Urinary bladder (tissue), 4 donors: ENCODE data around the gene SLC2A3. TPM values are rescaled to one million over a fixed set of nuclear protein-coding genes. Genes with fewer than 3 reads are reported as not detected.
"Not testable (repeated sequence)": the region's sequence is repeated elsewhere in the genome, so short reads cannot be mapped to it uniquely, and the experiment has no call there.

Experiments
- DNase-seq: peaks from one replicate; pipeline ENCODE4 v3.0.0-alpha.2; 2015; ENCODE audit errors: extremely low spot score
- H3K27ac ChIP-seq: one replicate; pipeline ENCODE4 v1.5.1; 2013; ENCODE audit warnings: low read depth, mild to moderate bottlenecking, moderate library complexity
- H3K36me3 ChIP-seq: one replicate; pipeline ENCODE4 v1.6.1; 2013; ENCODE audit warnings: mild to moderate bottlenecking, moderate library complexity; ENCODE audit not compliant: insufficient read depth
- H3K4me1 ChIP-seq: one replicate; pipeline ENCODE4 v1.6.1; 2013; ENCODE audit warnings: mild to moderate bottlenecking, moderate library complexity; ENCODE audit not compliant: insufficient read depth
- H3K4me3 ChIP-seq: one replicate; pipeline ENCODE4 v1.5.1; 2013; ENCODE audit warnings: low read depth, low read length
- WGBS: extraction: QIAGEN DNeasy Blood & Tissue Kit; methylation state at CpG from one replicate; pipeline ENCODE4 v1.1.7; 2013; 5-methylcytosine and 5-hydroxymethylcytosine counted together
- polyA plus RNA-seq: library from polyadenylated mRNA; stranded (reverse); fragments of 200-250 nt; gene quantifications from one replicate; pipeline ENCODE4 v1.2.3, GENCODE V29; 2013
- total RNA-seq: library from RNA; depleted of rRNA; stranded (reverse); fragments of >200 nt; gene quantifications from one replicate; pipeline ENCODE4 v1.2.3, GENCODE V29; 2014
- donor health status: healthy with polysubstance abuse.
- donor health status: healthy.

SLC2A3 gene
- total and polyA plus RNA-seq, 2 donors: 21.7 to 76.9 TPM

GRCh38 chr12:7964669-7965068 lies 28.7 kb upstream of the SLC2A3 start:
- not testable (repeated sequence) for H3K4me3 ChIP-seq, H3K27ac ChIP-seq, DNase-seq, H3K4me1 ChIP-seq, H3K36me3 ChIP-seq
- WGBS: 92% methylated on average over 9 of the region's 9 CpGs

DNA sequence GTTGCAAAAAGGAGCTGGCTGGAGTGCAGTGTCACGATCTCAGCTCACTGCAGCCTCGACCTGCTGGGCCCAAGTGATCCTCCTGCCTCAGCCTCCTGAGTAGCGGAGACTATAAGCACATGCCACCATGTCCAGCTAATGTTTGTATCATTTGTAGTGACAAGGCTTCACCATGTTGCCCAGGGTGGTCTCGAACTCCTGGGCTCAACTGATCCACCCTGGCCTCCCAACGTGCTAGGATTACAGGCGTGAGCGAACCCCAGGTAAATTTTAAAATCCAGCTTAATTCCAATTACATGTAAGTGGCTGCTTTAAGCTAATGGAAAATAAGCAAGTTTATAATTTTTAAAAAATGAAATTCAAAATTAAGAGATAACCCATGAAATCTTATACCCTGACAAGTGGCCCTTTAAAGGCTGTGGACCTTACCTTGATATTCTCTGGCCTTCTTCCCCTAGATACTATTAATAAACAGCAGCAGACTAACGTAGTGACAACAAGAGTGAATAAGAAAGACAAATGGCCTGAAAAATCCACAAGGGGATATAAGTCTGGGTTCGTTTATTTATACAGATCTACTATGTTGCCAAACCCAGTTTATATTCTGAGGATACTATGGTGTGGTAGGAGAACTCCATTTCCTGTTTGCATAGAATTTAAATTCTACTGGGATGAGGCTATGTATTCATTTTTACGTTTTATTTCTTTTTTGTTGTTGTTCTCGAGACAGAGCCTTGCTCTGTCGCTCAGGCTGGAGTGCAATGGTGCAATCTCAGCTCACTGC lies 25.6 kb upstream of the SLC2A3 start:
- H3K36me3 ChIP-seq: no peaks in the 10 kb centered on the region
- 80% methylated on average over 12 of the region's 12 CpGs for WGBS
- no peak overlapping the region for H3K27ac ChIP-seq
- no peak for DNase-seq
- no peaks in the 10 kb centered on the region for H3K4me1 ChIP-seq
- H3K4me3 ChIP-seq: no peak overlapping the region

GRCh38 chr12:7959701-7960121 lies 23.7 kb upstream of the SLC2A3 start:
- WGBS: 65% methylated on average over 3 of the region's 3 CpGs
- Histone ChIP-seq H3K27ac (no peak overlapping the region), H3K4me3 (no peak overlapping the region), H3K36me3 (no peaks in the 10 kb centered on the region), H3K4me1 (no peaks in the 10 kb centered on the region)
- DNase-seq: no peak

GRCh38 chr12:7959278-7959677 lies 23.3 kb upstream of the SLC2A3 start:
- no peak overlapping the region for H3K4me3 ChIP-seq
- no peak overlapping the region for H3K27ac ChIP-seq
- DNase-seq: no peak
- H3K36me3 ChIP-seq: no peaks in the 10 kb centered on the region
- no peaks in the 10 kb centered on the region for H3K4me1 ChIP-seq
- WGBS: 83% methylated on average over 1 of the region's 1 CpG

- H3K4me1 ChIP-seq, DNase-seq, H3K36me3 ChIP-seq, H3K27ac ChIP-seq, H3K4me3 ChIP-seq: not testable (repeated sequence)
- WGBS: 94% methylated on average over 18 of the region's 19 CpGs
These were observed 18.9 kb upstream of the SLC2A3 start for GRCh38 chr12:7954877-7955276.

DNA sequence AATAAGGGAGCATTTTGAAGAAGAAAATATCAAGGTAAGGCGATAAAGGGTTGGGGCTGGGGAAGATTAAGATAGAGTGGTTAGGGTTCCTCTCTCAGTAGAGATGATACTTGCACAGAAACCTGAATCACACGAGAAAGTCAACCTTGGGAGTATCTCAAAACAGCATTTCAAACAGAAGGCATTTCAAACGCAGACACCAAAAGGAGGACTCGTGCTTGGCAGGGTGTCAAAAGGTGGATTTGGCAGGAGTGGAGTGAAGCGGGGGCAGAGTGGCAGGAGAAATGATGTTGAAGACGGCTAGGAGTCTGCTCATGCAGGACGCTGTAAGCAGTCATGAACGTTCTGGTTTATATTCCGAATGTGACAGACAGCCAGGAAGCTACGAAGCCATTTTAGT lies 18.4 kb upstream of the SLC2A3 start:
- H3K36me3 ChIP-seq, DNase-seq, H3K4me1 ChIP-seq, H3K4me3 ChIP-seq, H3K27ac ChIP-seq: not testable (repeated sequence)
- 39% methylated on average over 7 of the region's 10 CpGs for WGBS

DNA sequence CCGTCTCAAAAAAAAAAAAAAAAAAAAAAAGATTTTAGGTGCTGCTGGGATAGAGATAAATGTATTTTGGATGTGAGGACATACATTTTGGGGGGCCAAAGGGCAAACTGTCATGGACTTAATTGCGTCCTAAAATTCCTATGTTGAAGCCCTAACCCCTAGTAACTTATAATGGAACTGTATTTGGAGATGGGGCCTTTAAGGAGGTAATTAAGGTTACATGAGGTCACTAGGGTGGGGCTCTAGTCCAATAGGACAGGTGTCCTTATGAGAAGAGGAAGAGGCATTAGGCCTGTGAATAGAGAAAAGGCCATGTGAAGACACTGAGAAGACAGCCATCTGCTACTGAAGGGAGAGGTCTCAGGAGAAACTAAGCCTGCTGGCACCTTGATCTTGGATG lies 17.9 kb upstream of the SLC2A3 start:
- H3K36me3 ChIP-seq, H3K27ac ChIP-seq: not testable (repeated sequence)
- 98% methylated on average over 2 of the region's 2 CpGs for WGBS

GRCh38 chr12:7951671-7952070 lies 15.7 kb upstream of the SLC2A3 start:
- 92% methylated on average over 6 of the region's 6 CpGs for WGBS

More for the DNA sequence above, 17.9 kb upstream of the SLC2A3 start:
- not testable (repeated sequence) for H3K4me3 ChIP-seq, DNase-seq, H3K4me1 ChIP-seq

DNA sequence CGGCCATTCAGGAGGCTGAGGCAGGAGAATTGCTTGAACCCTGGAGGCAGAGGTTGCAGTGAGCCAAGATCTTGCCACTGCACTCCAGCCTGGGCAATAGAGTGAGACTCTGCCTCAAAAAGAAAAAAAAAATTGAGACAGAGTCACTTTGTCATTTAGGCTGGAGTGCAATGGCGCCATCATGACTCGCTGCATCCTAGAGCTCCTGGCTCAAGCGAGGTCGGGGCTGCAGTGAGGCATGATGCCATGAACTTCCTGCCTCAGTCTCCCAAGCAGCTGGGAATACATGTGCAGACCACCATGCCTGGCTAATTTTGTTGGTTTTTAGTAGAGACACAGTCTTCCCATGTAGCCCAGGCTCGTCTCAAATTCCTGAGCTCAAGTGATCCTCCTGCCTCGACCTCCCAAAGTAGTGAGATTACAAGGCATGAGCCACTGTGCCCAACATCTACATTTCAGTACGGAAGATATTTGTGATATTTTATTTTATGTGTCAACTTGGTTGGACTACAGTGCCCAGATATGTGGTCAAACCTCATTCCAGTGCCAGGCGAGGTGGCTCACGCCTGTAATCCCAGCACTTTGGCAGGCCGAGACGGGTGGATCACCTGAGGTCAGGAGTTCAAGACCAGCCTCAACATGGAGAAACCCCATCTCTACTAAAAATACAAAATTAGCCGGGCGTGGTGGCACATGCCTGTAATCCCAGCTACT lies 14.4 kb upstream of the SLC2A3 start:
- 91% methylated on average over 14 of the region's 14 CpGs for WGBS

More at GRCh38 chr12:7951671-7952070, 15.7 kb upstream of the SLC2A3 start:
- H3K36me3 ChIP-seq: no peaks in the 10 kb centered on the region
- H3K4me1 ChIP-seq: no peaks in the 10 kb centered on the region
- no peak overlapping the region for H3K27ac ChIP-seq
- no peak for DNase-seq
- no peak overlapping the region for H3K4me3 ChIP-seq

DNA sequence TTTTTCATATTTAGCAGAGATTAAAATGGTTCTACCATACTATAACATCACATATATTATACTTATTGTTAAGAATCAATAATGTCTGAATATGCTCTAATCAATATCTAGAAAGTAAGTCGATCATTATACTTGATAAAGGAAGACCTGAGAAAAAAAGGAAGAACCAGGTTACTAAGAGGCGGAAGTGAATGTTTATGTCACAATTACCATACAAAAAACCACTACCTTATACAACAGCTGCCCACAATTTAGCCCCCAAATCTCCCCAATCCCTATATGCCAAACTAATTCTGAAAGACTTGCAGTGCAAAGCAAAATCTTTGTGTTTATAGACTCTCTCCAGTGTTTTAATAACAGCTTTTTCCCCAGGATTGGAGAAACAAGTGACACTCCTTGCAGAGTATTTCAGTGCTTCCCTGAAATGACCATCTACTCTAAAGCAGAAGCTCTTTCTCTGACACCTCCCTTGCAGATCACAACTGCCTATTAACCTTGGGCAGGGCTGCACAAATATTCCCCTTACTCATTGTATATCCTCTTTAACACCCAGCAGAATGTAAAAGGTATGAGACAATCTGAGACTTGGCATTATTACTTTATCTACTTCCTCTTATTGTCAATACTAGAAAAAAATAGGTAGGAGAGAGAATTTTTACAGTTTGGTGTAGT lies 12.7 kb upstream of the SLC2A3 start:
- no peak for DNase-seq
- Histone ChIP-seq H3K27ac (no peak overlapping the region), H3K4me3 (no peak overlapping the region), H3K4me1 (no peaks in the 10 kb centered on the region), H3K36me3 (no peaks in the 10 kb centered on the region)
- 84% methylated on average over 2 of the region's 2 CpGs for WGBS

More for the DNA sequence above, 14.4 kb upstream of the SLC2A3 start:
- H3K4me3 ChIP-seq, H3K4me1 ChIP-seq, DNase-seq, H3K36me3 ChIP-seq, H3K27ac ChIP-seq: not testable (repeated sequence)

DNA sequence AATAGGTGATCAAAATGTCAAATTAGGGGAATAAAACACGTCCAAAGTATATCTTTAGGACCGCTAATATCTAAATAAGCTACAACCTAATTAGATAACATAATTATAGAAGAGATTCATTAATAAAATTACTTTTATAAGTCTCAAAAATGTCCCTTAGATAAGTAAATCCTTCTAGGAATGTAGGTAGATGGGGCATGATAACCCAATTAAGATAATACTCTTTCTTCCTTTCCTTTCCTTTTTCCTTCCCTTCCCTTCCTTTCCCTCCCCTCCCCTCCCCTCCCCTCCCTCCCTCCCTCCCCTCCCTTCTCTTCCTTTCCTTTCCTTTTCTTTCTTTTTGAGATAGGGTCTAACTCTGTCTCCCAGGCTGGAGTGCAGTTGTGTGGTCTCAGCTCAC lies 11.0 kb upstream of the SLC2A3 start:
- WGBS: 71% methylated on average over 2 of the region's 2 CpGs
- H3K4me1 ChIP-seq: no peaks in the 10 kb centered on the region
- H3K27ac ChIP-seq: no peak overlapping the region
- no peaks in the 10 kb centered on the region for H3K36me3 ChIP-seq
- H3K4me3 ChIP-seq: no peak overlapping the region
- no peak for DNase-seq

DNA sequence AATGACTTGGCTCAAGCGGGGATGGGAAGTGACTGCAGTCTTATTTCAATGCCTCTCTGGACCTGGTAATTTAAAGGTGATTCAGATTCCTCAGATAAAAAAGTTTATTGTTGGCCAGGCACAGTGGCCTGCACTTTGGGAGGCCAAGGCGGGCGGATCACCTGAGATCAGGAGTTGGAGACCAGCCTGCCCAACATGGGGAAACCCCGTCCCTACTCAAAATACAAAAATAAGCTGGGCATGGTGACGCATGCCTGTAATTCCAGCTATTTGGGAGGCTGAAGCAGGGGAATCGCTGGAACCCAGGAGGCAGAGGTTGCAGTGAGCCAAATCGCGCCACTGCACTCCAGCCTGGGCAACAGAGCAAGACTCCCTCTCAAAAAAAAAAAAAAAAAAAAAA lies 8.8 kb upstream of the SLC2A3 start:
- not testable (repeated sequence) for H3K4me1 ChIP-seq, DNase-seq, H3K36me3 ChIP-seq, H3K4me3 ChIP-seq, H3K27ac ChIP-seq
- 95% methylated on average over 8 of the region's 8 CpGs for WGBS

GRCh38 chr12:7940906-7941305 lies 4.9 kb upstream of the SLC2A3 start:
- no peak overlapping the region for H3K4me3 ChIP-seq
- H3K27ac ChIP-seq: no peak overlapping the region
- 94% methylated on average over 2 of the region's 2 CpGs for WGBS
- DNase-seq: no peak
- H3K4me1 ChIP-seq: no peaks in the 10 kb centered on the region
- H3K36me3 ChIP-seq: no peaks in the 10 kb centered on the region
